Mesodermal cell (in vitro differentiated cells): ENCODE results near the gene SLCO2A1.

Experiments used
- H3K27ac ChIP-seq: 2 replicates; pipeline ENCODE4 v1.7.0; 2013; ENCODE audit warnings: mild to moderate bottlenecking, low read depth, low read length, moderate library complexity; ENCODE audit not compliant: severe bottlenecking
- H3K36me3 ChIP-seq: 2 replicates; pipeline ENCODE4 v1.7.1; 2013; ENCODE audit warnings: mild to moderate bottlenecking, low read length, moderate library complexity; ENCODE audit not compliant: control insufficient read depth, insufficient read depth
- H3K4me1 ChIP-seq: one replicate; pipeline ENCODE4 v1.7.1; 2013; ENCODE audit warnings: mild to moderate bottlenecking, low read length; ENCODE audit not compliant: insufficient read depth, control insufficient read depth, poor library complexity, severe bottlenecking
- H3K4me3 ChIP-seq: 2 replicates; pipeline ENCODE4 v1.7.0; 2013; ENCODE audit warnings: low read length, control low read depth, mild to moderate bottlenecking; ENCODE audit not compliant: insufficient read depth, poor library complexity, severe bottlenecking; ENCODE audit errors: extremely low read depth
- H3K9me3 ChIP-seq: 2 replicates; pipeline ENCODE4 v1.7.1; 2013; ENCODE audit warnings: mild to moderate bottlenecking, low read length, moderate library complexity; ENCODE audit not compliant: control insufficient read depth
- WGBS, 2 experiments: methylation state at CpG; one replicate each; pipeline ENCODE4 v1.1.5; 2013; ENCODE audit warnings: missing lambda C conversion rate in 2 of 2; ENCODE audit not compliant: insufficient coverage in 2 of 2; 5-methylcytosine and 5-hydroxymethylcytosine counted together

Gene SLCO2A1

DNA sequence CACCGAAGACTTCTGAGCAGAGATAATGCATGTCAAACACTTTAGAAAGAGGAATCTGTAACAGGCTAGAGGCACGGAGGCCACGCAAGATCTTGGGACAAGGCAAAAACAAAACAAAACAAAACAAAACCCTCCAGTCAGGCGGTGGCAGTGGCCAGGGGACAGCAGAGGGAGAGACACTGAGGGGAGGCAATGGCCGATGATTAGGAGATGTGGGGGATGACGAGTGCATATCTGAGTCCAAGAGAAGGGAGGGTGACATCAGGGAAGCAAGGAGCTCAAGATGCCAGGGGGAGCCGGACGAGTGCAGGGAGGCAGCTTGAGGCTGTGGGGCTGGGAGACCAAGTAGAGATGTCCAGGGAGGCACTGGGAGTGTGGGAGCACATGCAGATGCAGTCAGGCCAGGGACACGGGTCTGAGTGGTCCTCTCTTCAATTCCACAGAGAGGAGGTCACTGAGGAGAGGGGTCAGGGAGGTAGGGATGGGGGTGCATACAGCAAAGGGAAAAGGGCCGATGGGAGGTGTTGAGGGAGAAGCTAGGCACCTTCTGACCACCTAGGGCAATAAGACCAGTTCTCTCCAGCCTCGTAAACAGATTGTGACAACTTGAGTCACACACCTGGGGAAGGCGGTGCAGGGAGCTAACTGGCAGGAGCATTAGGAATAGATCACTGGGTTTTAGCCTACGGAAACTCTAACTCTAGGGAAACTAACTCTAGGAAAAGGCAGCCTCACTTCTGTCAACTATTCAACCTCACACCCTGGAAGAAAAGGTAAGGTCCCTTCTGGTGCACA, 29.6 kb downstream of the SLCO2A1 start:
- 86 to 96% methylated on average over 11 of the region's 13 CpGs for WGBS, 2 experiments
- Histone ChIP-seq H3K36me3 (no peaks in the 10 kb centered on the region), H3K4me3 (no peak overlapping the region), H3K4me1 (peaks cover 4% of the 10 kb centered on the region), H3K27ac (no peak overlapping the region), H3K9me3 (peaks cover 5% of the 10 kb centered on the region)

DNA sequence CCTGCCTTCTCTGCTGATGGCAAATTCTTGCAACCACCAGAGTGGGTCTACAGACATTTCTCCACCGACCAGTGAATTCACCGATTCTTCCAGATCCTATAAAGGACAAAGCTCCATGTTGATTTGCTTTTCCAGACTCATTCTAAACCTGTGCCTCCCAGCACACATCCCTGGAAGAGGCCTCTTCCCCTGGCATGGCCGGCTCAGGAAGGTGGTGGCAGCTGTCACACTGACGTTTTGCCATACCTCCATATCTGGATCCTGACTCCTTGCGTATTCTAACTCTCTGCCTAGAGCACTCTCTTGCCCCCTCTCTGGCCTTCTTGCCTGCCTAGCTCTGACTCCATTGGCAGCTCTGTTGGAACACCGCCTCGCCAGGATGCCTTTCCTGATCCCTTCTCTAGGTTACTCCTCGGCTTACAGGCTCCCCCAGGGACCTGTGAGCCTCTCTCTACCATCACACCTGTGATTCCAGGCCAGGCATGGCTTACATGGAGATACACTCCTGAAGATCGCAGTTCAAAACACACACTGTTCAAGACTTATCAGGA, 31.0 kb downstream of the SLCO2A1 start:
- H3K9me3 ChIP-seq, result no peaks in the 10 kb centered on the region
- no peak overlapping the region for H3K27ac ChIP-seq
- H3K4me1 ChIP-seq, result peaks cover 4% of the 10 kb centered on the region
- no peak overlapping the region for H3K4me3 ChIP-seq
- 70 to 76% methylated on average over 8 of the region's 9 CpGs for WGBS, 2 experiments
- H3K36me3 ChIP-seq, result no peaks in the 10 kb centered on the region

DNA sequence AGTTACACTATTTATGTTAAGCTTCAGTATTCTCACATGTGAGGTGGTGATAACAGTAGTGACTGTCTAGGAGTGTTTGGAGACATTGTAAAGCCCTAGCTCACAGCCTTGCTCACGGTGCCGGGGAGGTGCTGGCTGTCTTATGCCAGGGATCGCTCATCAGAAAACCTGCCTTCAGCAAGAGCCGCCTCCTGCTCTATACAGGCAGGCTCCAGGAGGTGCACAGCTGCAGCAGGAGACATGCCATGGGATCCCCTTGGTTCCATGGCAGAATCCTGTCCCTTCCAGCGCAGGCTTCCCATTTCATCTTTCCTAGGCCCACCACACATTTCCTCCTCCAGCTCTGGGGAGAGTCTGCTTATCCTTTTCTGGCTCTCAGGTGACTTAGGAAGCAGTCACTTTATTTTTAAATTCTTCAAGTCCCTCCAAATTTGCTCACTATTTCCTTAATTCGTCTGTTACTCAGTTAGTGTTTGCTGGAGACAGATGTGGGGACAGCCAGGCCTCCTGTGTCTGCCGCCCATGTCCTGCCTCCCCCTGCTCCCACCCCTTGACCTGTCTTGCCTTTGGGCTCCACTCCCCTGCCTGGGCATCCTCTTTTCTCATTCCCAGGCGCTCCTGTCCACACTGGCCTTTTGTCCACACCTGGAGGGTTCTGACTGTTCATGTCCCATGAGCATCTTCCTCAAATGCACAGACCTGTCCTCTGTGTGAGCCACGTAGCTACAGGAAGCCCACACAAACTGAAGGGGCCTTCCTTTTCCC, 31.7 kb downstream of the SLCO2A1 start:
- Histone ChIP-seq H3K9me3 (no peaks in the 10 kb centered on the region), H3K36me3 (no peaks in the 10 kb centered on the region), H3K27ac (no peak overlapping the region), H3K4me3 (no peak overlapping the region), H3K4me1 (peaks cover 4% of the 10 kb centered on the region)
- WGBS, 2 experiments, result 79 to 93% methylated on average over 8 to 9 of the region's 9 CpGs

DNA sequence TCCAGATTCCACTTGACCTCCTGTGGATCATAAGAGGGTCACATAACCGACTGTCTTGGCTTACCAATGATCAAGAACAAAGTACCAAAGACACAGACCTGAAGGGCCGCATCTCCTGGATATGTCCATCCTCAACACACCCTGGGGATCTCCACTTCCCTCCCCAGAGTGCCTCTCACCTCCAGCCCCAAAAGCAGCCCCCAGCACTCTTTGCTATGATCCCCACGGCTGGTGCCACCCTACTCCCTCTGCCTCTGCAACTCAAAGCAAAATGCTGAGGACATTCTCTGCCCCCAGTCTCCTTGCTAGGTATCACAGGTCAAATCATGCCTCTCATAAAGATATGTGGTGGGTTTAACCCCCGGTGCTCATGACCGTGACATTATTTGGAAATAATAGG, 32.7 kb downstream of the SLCO2A1 start:
- 88 to 100% methylated on average over 2 to 4 of the region's 5 CpGs for WGBS, 2 experiments

DNA sequence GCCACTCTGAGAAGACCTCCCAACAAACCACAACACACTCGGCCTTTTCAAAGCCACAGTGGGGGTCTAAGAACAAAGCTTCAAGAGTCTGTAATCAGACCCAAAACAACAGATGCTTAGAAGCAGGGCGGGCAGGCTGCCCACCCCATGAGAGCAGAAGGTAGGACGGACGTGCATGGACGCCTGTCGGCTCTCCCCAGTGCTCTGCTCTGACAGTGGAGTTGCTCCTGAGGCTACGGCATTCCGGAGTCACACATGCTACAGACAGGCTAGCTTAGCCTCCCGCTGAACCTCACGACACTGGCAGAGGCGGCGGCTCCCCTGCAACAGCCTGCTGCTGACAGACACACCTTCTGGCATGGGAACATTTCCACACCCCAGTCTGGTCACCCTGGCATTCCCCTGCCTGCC, 33.5 kb downstream of the SLCO2A1 start:
- Histone ChIP-seq H3K36me3 (no peaks in the 10 kb centered on the region), H3K27ac (no peak overlapping the region), H3K9me3 (no peaks in the 10 kb centered on the region), H3K4me3 (no peak overlapping the region), H3K4me1 (peaks cover 4% of the 10 kb centered on the region)
- 31 to 36% methylated on average over 11 to 12 of the region's 12 CpGs for WGBS, 2 experiments

More for the DNA sequence above, 32.7 kb downstream of the SLCO2A1 start:
- H3K9me3 ChIP-seq, result no peaks in the 10 kb centered on the region
- H3K4me3 ChIP-seq, result no peak overlapping the region
- H3K36me3 ChIP-seq, result no peaks in the 10 kb centered on the region
- H3K27ac ChIP-seq, result no peak overlapping the region
- H3K4me1 ChIP-seq, result peaks cover 4% of the 10 kb centered on the region

DNA sequence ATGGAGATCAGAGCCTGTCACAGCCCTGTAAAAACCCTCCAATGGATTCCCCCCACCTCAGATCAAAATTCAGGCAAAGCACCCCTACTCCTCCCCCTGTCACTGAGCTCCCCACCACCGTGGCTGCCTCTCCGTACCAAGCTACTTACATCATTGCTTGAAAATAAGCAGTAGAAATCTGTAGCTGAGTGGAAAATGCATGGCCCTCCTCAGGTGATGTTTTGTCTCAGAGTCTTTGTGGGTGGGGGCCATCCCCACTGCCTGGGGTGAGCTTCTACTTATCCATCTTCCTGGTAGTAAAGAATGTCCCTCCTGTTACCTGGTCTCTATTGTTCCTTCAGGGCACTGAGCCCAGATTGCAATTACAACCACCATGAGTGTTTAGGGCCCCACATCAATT, 34.5 kb downstream of the SLCO2A1 start:
- Histone ChIP-seq H3K4me1 (peaks cover 4% of the 10 kb centered on the region), H3K4me3 (no peak overlapping the region), H3K36me3 (no peaks in the 10 kb centered on the region), H3K27ac (no peak overlapping the region), H3K9me3 (no peaks in the 10 kb centered on the region)
- no CpG with 5 or more reads among the region's 2 CpGs for WGBS, 2 experiments

DNA sequence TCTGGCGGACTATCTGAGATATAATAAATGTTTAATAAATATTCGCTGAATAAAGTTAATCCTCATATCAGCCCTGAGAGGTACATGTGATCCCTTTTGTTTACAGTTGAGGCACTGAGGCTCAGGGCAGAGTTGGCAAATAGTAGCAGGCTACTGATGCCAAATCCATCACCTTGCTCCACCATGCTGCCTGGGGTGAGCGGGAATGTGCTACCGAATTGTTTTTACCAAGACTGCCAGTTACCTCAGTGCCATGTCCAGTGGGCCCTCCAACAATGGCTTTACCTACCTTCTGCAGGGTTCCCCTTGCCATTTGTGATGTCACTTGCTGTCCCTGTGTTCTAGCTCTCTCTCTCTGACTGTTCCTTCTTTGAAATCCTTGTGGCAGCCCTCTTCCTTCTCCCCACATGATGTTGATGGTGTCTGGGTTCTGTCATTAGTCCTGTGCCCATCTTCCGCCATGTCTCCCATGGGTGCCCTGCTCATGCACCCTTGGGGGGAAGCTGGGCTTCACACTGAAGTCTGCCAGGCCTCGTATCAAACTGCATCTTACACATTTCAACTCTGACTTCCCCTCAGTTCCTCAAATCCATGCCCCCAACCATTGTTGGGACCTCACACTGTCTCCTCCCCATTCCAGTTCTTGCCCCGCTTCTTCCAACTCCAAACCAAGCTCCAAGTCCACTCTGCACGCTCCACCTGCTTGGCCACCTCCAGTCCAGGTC, 35.4 kb downstream of the SLCO2A1 start:
- Histone ChIP-seq H3K9me3 (no peaks in the 10 kb centered on the region), H3K4me1 (no peaks in the 10 kb centered on the region), H3K4me3 (no peak overlapping the region), H3K27ac (no peak overlapping the region), H3K36me3 (no peaks in the 10 kb centered on the region)
- WGBS, 2 experiments, result 88 to 95% methylated on average over 6 of the region's 8 CpGs

DNA sequence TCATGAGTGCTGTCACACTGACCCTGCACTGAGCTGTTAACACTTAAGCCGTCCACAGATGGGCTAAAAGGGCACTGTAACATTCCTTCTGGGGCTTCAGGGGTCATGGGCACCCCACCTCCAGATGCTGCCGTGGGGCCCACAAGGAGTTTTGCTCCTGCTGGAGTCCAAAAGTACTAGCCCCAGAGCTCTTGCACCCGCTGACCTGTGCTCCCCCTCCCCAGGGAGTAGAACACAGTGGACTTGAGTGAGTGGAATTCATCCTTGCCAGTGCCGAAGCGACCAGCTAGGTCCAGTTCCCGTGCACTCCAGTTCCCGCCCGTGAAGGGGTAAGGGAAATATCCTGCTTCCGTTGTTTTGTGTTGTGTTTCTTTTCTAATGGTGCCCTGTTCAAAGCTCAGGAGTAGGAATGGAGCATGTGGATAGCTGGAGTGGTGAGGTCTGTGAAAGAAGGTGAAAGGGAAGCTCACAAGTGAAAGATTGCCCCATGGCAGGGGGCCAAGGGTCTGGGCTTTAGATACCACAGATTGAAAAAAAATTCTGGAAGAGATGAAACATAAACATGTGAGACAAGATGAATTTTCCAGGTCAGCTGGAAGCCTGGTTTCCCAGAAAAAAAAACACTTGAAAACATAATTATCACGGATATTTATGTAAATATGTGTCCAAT, 36.6 kb downstream of the SLCO2A1 start:
- Histone ChIP-seq H3K36me3 (no peaks in the 10 kb centered on the region), H3K9me3 (no peaks in the 10 kb centered on the region), H3K4me1 (peaks cover 6% of the 10 kb centered on the region), H3K4me3 (no peak overlapping the region), H3K27ac (no peak overlapping the region)
- WGBS, 2 experiments, result 92 to 97% methylated on average over 5 to 8 of the region's 10 CpGs

DNA sequence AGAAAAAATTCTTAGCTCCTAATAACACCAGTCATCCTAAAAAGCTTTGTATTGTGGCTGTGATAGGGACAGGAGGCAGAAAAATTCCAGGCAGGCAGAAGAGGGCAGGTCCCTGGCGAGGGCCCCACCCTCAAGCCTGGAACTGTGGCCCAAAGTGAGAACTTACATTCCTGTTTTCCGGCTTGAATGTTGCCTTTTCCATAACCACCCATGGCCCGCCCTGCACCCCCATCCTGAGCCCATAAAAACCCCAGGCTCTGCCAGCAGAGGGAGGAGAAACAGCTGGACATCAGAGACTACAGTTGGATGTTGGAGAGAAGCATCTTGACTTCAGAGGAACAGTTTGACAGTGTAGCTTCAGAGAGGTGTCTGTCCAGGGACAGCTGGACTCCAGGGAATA, 37.3 kb downstream of the SLCO2A1 start:
- Histone ChIP-seq H3K4me1 (peaks cover 9% of the 10 kb centered on the region), H3K4me3 (no peak overlapping the region), H3K36me3 (no peaks in the 10 kb centered on the region), H3K27ac (no peak overlapping the region), H3K9me3 (no peaks in the 10 kb centered on the region)
- 33 to 63% methylated on average over 1 of the region's 3 CpGs for WGBS, 2 experiments

DNA sequence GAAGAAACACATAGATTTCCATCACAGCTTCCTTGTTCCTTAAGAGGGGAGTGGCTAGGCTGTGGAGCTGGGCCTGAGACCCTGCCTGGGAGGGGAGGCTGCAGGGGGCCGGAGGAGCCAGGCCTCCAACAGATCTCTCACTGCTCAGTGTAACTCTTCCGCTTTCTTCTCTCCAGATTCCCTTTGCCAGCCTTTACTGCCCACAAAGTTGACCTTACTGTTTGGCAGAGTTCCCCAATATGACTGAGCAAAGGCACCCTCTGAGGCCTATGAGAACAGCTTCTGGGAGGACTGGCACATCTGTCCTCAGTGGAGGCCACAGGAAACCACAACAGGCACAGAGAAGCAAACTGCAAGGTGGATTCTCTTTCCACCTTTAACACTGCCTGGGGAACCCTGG, 38.1 kb downstream of the SLCO2A1 start:
- no peaks in the 10 kb centered on the region for H3K9me3 ChIP-seq
- no peak overlapping the region for H3K4me3 ChIP-seq
- H3K27ac ChIP-seq, result no peak overlapping the region
- no peaks in the 10 kb centered on the region for H3K36me3 ChIP-seq
- peaks cover 9% of the 10 kb centered on the region for H3K4me1 ChIP-seq
- WGBS, 2 experiments, result 100% methylated on average over 1 of the region's 2 CpGs; no CpG with 5 or more reads in 1 of the 2 experiments
